ENCODE results near the gene CHML.

Gene CHML

DNA sequence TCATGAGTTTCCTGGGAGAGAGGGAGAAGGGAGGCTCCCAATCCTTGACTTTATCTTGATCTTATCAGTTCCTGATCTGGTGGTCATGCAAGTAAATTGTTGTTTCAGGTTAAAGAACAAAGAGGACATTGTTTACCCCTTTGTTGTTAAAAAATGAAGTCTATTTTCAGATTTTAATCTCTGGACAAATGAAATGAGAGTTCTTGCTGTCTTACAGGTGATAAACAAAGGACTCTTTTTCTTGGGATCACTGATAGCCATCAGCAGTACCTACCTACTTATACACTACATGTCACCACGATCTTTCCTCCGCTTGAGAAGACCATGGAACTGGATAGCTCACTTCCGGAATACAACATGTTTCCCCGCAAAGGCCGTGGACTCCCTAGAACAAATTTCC lies 48.4 kb downstream of the CHML start:
- no peak for DNase-seq (ENCODE audit: low read depth in 1 of 2, low spot score in 1 of 2)

DNA sequence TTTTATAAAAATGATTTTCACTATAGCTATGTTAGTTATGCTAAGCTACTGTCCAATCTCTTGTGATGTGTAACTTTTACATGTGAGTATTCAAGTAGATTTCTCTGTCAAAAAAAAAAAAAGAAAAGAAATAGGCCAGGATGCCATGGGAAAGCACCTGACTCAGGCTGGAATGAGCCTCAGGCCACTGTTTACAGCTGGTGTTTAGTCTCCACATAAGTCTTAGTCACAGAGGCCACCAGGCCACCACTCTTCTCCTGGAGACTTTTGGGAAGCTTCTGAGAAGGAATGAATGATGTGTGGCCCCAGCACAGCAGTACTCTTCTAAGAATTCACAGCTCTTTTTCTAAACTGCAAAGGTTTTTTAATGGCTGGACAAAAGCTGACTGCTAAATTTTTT lies 48.9 kb downstream of the CHML start:
- DNase-seq (ENCODE audit: low read depth in 1 of 2, low spot score in 1 of 2) = no peak

DNA sequence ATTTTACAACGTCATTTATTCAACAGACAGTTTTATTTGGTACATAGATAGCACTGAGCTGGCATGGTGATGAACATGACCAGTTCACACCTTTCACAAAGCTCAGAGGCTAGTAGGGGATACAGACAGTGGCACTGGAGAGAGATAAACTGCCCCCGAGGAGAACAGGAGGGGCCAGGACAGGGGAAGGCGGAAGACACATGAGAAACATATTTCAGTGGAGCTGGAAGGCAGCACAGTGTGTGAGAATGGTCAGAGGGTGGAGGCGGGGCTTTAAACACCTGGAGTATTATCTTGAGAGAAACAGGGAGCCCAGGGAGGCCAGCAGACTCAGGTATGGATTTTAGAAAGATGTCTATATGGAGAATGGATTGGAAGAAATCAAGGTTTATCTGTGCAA lies 49.5 kb downstream of the CHML start:
- DNase-seq (ENCODE audit: low read depth in 1 of 2, low spot score in 1 of 2) = no peak

All from activated CD4-positive, alpha-beta T cell treated with anti-CD3 and anti-CD28 coated beads, Interleukin-2, amount 50 U/mL, for 24 hours (primary cell).